22Rv1 (cell line): Measurements from ENCODE around the gene FHOD3.

Source experiments
- H3K27ac ChIP-seq: fragments of 450-650 bp; 2 replicates; pipeline ENCODE4 v1.5.1; 2017
- CTCF ChIP-seq: fragments of 450-650 bp; IDR thresholded peaks from 2 replicates; pipeline ENCODE4 v1.5.1; 2017; ENCODE audit warnings: mild to moderate bottlenecking
- ZFX ChIP-seq: fragments of 450-650 bp; IDR thresholded peaks from 2 replicates; pipeline ENCODE4 v1.6.1; 2017; ENCODE audit warnings: antibody characterized with exemption, borderline replicate concordance

FHOD3 gene

GRCh38 chr18:36477776-36478175 lies 180.3 kb downstream of the FHOD3 start:
- no peak overlapping the region for H3K27ac ChIP-seq
- TF ChIP-seq ZFX (no peak), CTCF (no peak)

GRCh38 chr18:36481201-36481657 lies 183.7 kb downstream of the FHOD3 start:
- H3K27ac ChIP-seq: no peak overlapping the region
- TF ChIP-seq CTCF: no peak

- H3K27ac ChIP-seq: peak overlapping the region; percentile 47; the same call in 1 of the 2 replicates
- no peak for TF ChIP-seq CTCF
- no peak for TF ChIP-seq ZFX
Observed at GRCh38 chr18:36481935-36482334, 184.4 kb downstream of the FHOD3 start.

- no peak for TF ChIP-seq CTCF
- TF ChIP-seq ZFX: no peak
- H3K27ac ChIP-seq: no peak overlapping the region
Observed at GRCh38 chr18:36484591-36484990, 187.1 kb downstream of the FHOD3 start.

- H3K27ac ChIP-seq: no peak overlapping the region
- TF ChIP-seq ZFX (no peak), CTCF (no peak)
Observed at GRCh38 chr18:36485772-36486171, 188.3 kb downstream of the FHOD3 start.

GRCh38 chr18:36488131-36488530 lies 190.6 kb downstream of the FHOD3 start:
- TF ChIP-seq CTCF: no peak
- H3K27ac ChIP-seq: no peak overlapping the region

- no peak for TF ChIP-seq ZFX
- no peak for TF ChIP-seq CTCF
- no peak overlapping the region for H3K27ac ChIP-seq
Observed at GRCh38 chr18:36490897-36491296, 193.4 kb downstream of the FHOD3 start.
